Measurements from ENCODE around the gene SEC62.

The SEC62 gene

GRCh38 chr3:169966951-169967915, 626 bp downstream of the SEC62 start:
- peak; percentile 61 for DNase-seq (ENCODE audit: low read depth)

GRCh38 chr3:169968224-169968885, 1.7 kb downstream of the SEC62 start:
- DNase-seq (ENCODE audit: low read depth): no peak

GRCh38 chr3:169969174-169970095, 2.8 kb downstream of the SEC62 start:
- no peak for DNase-seq (ENCODE audit: low read depth)

GRCh38 chr3:169970847-169971246, 4.2 kb downstream of the SEC62 start:
- DNase-seq (ENCODE audit: low read depth): no peak

- no peak for DNase-seq (ENCODE audit: low read depth)
Observed at GRCh38 chr3:169971522-169971921, 4.9 kb downstream of the SEC62 start.

- DNase-seq (ENCODE audit: low read depth): peak; percentile 77
Observed at GRCh38 chr3:169980055-169980454, 13.4 kb downstream of the SEC62 start.

- no peak for DNase-seq (ENCODE audit: low read depth)
Observed at GRCh38 chr3:169984292-169984691, 17.7 kb downstream of the SEC62 start.

GRCh38 chr3:169990431-169990830, 23.8 kb downstream of the SEC62 start:
- DNase-seq (ENCODE audit: low read depth): no peak

- no peak for DNase-seq (ENCODE audit: low read depth)
Observed at GRCh38 chr3:169992156-169992555, 25.5 kb downstream of the SEC62 start.

- no peak for DNase-seq (ENCODE audit: low read depth)
Observed at GRCh38 chr3:169992781-169993180, 26.2 kb downstream of the SEC62 start.

GRCh38 chr3:169993761-169994160, 27.2 kb downstream of the SEC62 start:
- DNase-seq (ENCODE audit: low read depth): no peak

- DNase-seq (ENCODE audit: low read depth): no peak
Observed at GRCh38 chr3:169996063-169996462, 29.5 kb downstream of the SEC62 start.

GRCh38 chr3:169998668-169999131, 32.1 kb downstream of the SEC62 start:
- DNase-seq (ENCODE audit: low read depth): peak; percentile 81

GRCh38 chr3:169999433-169999832, 32.8 kb downstream of the SEC62 start:
- DNase-seq (ENCODE audit: low read depth): no peak

GRCh38 chr3:170000051-170000450, 33.4 kb downstream of the SEC62 start:
- no peak for DNase-seq (ENCODE audit: low read depth)

- DNase-seq (ENCODE audit: low read depth): no peak
Observed at GRCh38 chr3:170002231-170002630, 35.6 kb downstream of the SEC62 start.

- no peak for DNase-seq (ENCODE audit: low read depth)
Observed at GRCh38 chr3:170002879-170003278, 36.3 kb downstream of the SEC62 start.

- DNase-seq (ENCODE audit: low read depth): no peak
Observed at GRCh38 chr3:170003881-170004356, 37.3 kb downstream of the SEC62 start.

- peak; percentile 61 for DNase-seq (ENCODE audit: low read depth)
Observed at GRCh38 chr3:170007031-170007663, 40.5 kb downstream of the SEC62 start.

- DNase-seq (ENCODE audit: low read depth): no peak
Observed at GRCh38 chr3:170010498-170010897, 43.9 kb downstream of the SEC62 start.

- DNase-seq (ENCODE audit: low read depth): no peak
Observed at GRCh38 chr3:170012683-170013400, 46.2 kb downstream of the SEC62 start.
